PFSK-1 (cell line): ENCODE results near the gene RHOH.

Source experiments
- POLR2AphosphoS5 ChIP-seq: IDR thresholded peaks from 2 replicates; pipeline ENCODE4 v1.6.1; 2012; ENCODE audit warnings: low read depth, mild to moderate bottlenecking, control low read depth, low read length, moderate library complexity
- REST ChIP-seq, 2 experiments: IDR thresholded peaks; 2 replicates each; pipeline versions ENCODE4 v1.6.1 to v1.8.0; 2011 to 2012; ENCODE audit warnings: low read depth in 2 of 2, low read length in 2 of 2, control low read depth in 1 of 2, inconsistent platforms in 1 of 2, mild to moderate bottlenecking in 1 of 2, moderate library complexity in 1 of 2; ENCODE audit not compliant: insufficient read depth in 1 of 2
- SIN3A ChIP-seq: IDR thresholded peaks from 2 replicates; pipeline ENCODE4 v1.6.1; 2012; ENCODE audit warnings: mild to moderate bottlenecking, low read length, moderate library complexity, borderline replicate concordance; ENCODE audit not compliant: insufficient read depth
- TAF1 ChIP-seq: IDR thresholded peaks from 2 replicates; pipeline ENCODE4 v1.6.1; 2012; ENCODE audit warnings: low read length, control low read depth, borderline replicate concordance; ENCODE audit not compliant: insufficient read depth

- TF ChIP-seq TAF1 (no peak), POLR2AphosphoS5 (no peak), REST (IDR thresholded peaks at IDR 0.05; ENCODE audit: insufficient read depth in 1 of 2, low read depth in 2 of 2, low read length in 2 of 2) (no peak), SIN3A (no peak)
Observed at GRCh38 chr4:40165916-40166315, 30.9 kb upstream of the RHOH start.
